GM19035 (cell line): ENCODE results near the gene DUXB.

Experiments used
- ATAC-seq: cut with Tn5 transposase; IDR thresholded peaks from one replicate; pipeline ENCODE4 v1.9.1; 2021; ENCODE audit not compliant: unreplicated experiment

The DUXB gene, protein sequence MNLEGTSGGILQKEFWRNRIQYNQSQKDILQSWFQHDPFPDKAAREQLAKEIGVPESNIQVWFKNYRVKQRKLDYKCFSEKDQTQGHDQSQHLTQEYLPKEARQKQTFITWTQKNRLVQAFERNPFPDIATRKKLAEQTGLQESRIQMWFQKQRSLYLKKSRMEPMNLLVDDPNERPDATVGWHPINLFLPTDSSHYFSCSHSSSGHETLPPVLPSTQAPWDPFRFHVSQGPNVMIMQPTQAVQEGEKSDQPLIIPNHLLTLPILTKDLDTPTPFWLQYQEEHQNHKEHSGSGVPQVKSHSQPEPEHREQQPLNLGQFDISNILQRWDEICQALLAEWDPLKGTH

GRCh38 chr16:75701361-75701760, at the start of gene DUXB:
DUXB (minus strand) TSS chr16:75701461; CDS start chr16:75701418, 43 bp downstream.
- ATAC-seq = no peak

DNA sequence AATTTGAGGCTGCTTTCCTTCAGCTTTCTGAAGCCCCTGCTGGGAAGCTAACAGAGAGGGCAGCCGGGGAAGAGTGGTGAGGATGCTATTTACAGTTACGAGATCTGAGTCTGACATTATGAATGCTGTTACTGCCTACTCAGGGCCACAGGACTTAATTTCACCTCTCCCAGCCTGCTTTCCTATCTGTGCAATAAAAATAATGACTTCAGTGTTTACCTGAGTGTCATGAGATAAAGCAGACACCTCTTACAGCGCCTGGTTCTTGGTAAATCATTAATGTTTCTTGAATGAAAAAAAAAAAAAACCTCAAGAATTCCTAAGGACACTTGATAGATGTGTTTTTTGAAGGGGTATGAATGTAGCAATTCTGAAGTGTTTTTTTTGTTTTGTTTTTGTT, 49.3 kb upstream of the DUXB start:
- no peak for ATAC-seq

DNA sequence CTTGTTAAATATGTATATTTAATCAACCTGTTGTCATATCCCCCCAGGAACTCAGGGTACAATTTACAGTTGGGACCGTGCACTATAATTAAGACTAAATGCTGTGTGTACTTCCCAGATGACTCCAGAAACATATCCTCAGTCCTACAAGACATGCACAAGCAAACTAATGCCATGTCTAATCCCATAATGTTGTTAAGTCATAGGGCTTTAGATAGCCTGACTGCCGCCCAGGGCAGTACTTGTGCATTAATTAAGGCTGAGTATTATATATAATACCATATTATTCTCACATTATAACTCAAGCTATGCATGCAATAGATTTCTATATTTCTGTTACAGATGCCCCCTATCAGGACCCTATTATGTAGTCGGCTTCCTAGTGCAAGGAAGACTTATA, 45.1 kb upstream of the DUXB start:
- ATAC-seq = no peak

DNA sequence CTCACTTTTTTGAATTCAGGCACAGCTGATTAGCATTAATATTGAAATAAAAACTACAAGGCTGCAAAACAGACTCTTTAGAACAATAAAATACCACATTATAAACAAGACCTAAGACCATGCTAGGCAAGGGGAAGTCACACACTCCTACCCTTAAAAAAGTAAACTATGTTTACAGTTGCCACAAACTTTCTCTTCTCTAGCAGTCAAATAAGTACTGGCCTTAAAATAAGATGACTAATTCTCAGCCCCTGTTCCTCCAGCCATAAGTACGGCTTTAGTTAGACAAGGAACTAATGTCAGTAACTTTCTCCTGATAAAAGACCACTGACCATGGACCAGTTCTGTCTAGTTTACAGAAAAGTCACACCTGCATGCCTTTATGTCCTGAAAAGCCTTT, 44.6 kb upstream of the DUXB start:
- no peak for ATAC-seq

DNA sequence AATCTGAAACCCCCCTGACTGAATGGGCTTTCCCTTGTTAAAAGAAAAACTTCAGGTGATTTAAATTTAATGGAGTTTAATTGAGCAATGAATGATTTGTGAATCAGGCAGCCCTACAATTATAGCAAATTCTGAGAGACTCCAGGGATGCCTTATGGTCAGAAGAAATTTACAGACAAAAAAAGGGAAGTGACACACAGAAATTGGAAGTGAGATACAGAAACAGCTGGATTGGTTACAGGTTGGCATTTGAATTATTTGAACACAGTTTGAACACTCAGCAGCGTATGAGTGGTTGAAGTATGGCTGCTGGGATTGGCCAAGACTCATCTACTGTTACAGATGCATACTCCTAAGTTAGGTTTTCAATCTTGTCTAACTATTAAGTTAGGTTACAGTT, 44.0 kb upstream of the DUXB start:
- no peak for ATAC-seq

GRCh38 chr16:75742424-75743047, 41.3 kb upstream of the DUXB start:
- ATAC-seq = no peak

DNA sequence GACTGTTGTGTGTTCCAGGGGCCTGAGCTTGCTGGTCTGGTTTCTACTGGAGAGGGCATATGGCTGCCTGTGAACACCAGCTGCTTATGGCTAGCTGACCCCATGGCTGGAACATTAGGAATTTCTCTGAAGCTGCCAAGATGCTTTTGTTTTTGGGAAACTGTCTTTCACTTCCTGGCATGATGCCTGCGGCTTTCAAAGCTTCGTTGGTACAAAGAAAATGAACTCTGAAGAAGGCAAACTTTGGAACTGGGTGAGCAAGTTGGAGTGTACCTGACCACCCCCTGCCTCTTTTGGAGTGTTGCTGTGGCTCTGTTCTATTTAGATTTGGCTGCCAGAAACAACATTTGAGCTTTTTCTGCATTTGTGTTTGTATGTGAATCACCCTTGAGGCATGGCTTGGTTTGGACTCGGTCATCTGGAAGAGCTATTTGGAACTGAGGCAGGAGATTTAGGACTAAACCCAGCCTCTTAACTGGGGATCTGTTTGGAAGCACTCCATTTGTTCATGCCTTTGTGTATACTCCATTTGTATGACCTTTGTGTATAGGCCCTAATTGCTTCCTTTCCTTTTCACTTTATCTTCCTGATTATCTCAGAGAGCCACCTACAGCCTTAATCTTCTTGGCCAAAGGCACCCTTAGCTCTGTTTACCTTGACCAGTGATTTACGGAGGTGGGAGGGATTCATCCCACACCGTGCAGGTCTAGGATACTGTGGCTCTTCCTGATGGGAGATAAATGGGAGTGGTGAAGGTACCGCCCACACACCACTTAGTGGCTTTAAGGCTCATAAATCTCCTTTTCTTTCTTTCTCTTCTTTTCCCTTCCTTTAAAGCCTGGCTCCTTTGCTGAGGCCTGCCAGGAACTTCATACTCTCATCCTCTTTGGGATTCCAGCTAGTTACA, 32.3 kb upstream of the DUXB start:
- no peak for ATAC-seq

DNA sequence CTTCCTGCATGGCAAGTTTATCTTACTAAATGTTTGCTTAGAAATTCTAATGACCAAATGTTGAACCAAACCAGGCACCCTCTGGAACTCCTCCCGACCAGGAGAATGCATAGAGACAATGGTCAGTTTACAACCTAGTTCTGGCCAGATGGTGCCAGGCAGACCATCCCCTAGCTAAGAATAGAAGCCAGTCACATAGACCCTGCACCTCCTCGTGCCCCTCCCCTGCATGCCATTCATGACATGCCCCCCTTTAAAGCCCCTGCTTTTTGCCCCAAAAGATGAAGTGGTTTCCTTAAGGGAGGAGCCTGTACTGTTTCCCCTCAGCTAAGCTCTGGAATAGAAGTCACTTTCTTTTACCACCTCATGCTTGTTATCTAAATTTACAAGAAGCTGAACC, 31.6 kb upstream of the DUXB start:
- no peak for ATAC-seq

GRCh38 chr16:75727221-75727620, 26.0 kb upstream of the DUXB start:
- ATAC-seq = no peak

DNA sequence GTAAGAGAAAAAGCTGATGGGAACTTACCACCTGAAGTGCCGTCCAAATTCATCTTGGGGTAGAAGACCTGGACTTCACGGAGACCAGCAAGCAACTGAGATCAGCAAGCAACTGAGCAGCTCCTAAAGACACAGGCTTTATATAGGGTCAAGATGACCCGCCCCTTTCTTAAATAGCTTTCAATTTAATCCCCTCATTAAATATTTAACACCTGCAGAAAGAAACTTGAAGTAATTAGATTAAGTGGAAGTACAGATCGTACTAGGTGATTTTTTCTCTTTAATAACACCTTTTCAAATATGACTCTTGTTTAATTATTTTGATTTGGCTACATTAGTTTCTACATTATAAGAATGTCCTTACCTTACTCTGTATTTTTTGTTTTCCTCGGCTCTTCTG, 25.1 kb upstream of the DUXB start, which contains the start of gene CPHXL:
Gene CPHXL (minus strand): TSS at position 101 of the 400 bp plus-strand sequence. CDS start 48 bp downstream, at position 53.
- no peak for ATAC-seq

DNA sequence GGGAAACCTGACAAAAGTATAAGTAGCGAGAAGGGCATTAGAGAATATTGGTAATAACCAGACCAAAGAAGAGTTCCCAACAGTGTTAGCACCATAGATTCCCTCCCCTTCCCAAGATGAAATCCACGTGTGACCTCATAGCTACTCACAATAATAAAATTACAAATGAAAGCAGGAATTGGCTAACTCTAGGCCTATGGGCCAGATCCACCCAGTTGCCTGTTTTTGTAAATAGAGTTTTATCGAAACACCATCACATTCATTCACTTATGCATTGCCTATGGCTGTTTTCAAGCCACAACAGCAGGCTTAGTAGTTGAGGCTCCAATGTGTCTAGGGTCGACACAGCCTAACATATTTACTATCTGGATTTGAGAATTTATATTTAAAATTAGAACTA, 17.2 kb upstream of the DUXB start:
- no peak for ATAC-seq

- ATAC-seq = no peak
Measured at GRCh38 chr16:75714661-75715060, 13.4 kb upstream of the DUXB start.

- ATAC-seq = no peak
Measured at GRCh38 chr16:75710344-75710743, 9.1 kb upstream of the DUXB start.

GRCh38 chr16:75703306-75703705, 2.0 kb upstream of the DUXB start:
- no peak for ATAC-seq

GRCh38 chr16:75702242-75702641, 981 bp upstream of the DUXB start:
- no peak for ATAC-seq

DNA sequence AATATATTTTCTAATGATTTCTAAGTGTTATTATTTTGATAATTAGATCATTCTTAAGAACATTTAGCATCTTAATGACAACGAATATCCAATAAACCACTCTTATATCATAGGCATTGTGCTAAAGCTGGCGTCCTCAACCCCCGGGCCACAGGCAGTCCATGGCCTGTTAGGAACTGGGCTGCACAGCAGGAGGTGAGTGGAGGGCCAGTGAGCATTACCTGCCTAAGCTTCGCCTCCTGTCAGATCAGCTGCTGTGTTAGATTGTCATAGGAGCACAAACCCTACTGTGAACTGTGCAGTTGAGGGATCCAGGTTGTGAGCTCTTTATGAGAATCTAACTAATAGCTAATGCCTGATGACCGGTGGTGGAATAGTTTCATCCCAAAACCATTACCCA, 3.7 kb downstream of the DUXB start:
- no peak for ATAC-seq

DNA sequence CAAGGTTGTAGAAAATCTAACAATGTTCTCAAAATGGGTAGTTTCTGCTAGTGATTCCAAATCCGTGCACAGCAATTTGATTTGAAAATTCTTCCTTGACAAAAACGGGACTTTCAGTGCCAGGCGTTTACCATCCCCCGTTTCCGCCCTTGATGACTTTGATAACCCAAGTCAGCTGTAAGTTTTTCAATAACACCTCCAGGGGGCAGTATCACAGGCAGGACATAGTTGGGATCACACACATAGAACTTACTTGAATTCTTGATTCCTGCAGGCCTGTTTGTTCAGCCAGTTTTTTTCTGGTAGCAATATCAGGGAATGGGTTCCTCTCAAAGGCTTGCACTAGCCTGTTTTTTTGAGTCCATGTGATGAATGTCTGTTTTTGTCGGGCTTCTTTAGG, 5.6 kb downstream of the DUXB start:
- ATAC-seq = no peak

DNA sequence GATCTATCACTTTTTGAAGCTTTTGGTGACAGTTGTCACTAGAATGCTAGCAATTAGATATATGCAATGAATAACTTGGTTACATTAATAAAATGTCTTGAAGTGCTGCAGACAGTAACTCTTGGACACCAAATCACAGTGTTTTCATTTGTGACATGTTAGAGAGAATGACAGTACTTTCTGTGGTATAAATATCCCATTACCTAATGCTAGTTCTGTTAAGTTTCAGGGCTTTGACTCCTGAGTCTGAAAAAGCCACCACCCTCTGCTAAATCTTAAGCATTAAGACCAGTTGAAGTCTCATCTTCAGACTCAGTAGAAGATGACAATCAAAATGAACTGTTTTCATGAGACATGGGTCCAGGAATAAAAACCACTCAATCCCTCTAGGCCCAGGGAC, 13.9 kb downstream of the DUXB start:
- ATAC-seq = no peak

DNA sequence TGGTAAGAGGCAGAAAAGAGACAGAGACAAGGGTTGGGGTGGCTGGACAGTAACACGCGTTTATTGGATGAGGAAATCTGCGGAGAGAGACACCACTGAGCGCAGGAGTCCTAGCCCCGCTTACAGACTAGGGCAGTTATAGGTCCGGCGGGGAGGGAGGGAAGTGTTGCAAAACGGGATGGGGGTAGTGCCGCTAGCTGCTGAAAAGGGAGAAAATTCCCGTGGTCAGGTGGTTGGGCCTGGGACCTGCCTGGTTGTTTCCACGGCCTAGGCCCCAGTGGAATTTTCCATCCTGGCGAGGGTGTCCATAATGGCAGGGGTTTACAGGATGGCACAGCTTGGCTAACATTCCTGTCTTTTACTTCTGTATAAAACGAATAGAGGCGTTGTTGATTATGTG, 19.0 kb downstream of the DUXB start:
- no peak for ATAC-seq

GRCh38 chr16:75679366-75679765, 21.9 kb downstream of the DUXB start:
- no peak for ATAC-seq

DNA sequence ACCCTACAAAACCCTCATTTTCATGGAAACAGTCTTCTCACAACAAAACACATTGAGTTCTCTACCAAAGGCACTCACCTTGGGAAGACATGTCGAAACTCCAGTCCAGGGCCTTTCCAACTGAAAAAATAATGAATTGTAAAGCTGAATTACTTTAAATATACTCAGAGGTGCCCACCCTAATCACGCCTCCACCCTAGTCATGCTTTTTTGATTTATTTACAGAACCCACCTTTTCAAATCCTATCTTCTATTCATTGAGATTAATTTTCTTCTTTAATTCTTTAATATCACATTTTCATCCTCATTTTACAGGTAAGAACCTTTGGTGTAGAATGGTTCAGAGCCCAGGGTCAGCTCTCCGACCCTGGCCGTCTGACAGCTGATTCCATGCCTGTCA, 24.4 kb downstream of the DUXB start, which contains the start of gene CPHXL2:
Gene CPHXL2 (minus strand): TSS at position 101 of the 400 bp plus-strand sequence. CDS start 10 bp downstream, at position 91.
- ATAC-seq = no peak

GRCh38 chr16:75667503-75667902, 33.8 kb downstream of the DUXB start:
- ATAC-seq = no peak
